Keratinocyte (primary cell): ENCODE results near the gene EAF2. TPM values are rescaled to one million over a fixed set of nuclear protein-coding genes. Genes with fewer than 3 reads are reported as not detected.

ENCODE experiments used
- DNase-seq: peaks from one replicate; pipeline ENCODE4 v3.0.0-alpha.2; 2011; ENCODE audit warnings: low read depth, missing footprints, low spot score
- FAIRE-seq: peaks from 2 replicates; lab custom pipeline; 2011; peaks lifted over from hg19 to GRCh38; lab: Jason Lieb, UNC
- H2AFZ ChIP-seq: 2 replicates; pipeline ENCODE4 v1.6.0; 2012; ENCODE audit warnings: low read length, control low read depth, inconsistent platforms; ENCODE audit not compliant: control insufficient read depth
- H3K27ac ChIP-seq: 2 replicates; pipeline ENCODE4 v1.5.1; 2011; ENCODE audit warnings: low read length; ENCODE audit not compliant: control insufficient read depth, insufficient read depth
- H3K27me3 ChIP-seq: 3 replicates; pipeline ENCODE4 v1.6.0; 2011; ENCODE audit warnings: low read length; ENCODE audit not compliant: control insufficient read depth, insufficient read depth; ENCODE audit errors: extremely low read depth
- H3K36me3 ChIP-seq, 2 experiments: 2 replicates in 1 of 2; 3 replicates in 1 of 2; pipeline ENCODE4 v1.5.1; 2011; ENCODE audit warnings: low read length in 2 of 2, mild to moderate bottlenecking in 1 of 2; ENCODE audit not compliant: control insufficient read depth in 2 of 2, insufficient read depth in 2 of 2; ENCODE audit errors: extremely low read depth in 1 of 2
- H3K4me1 ChIP-seq: 3 replicates; pipeline ENCODE4 v1.5.1; 2011; ENCODE audit warnings: low read length; ENCODE audit not compliant: control insufficient read depth, insufficient read depth; ENCODE audit errors: extremely low read depth
- H3K4me2 ChIP-seq: 3 replicates; pipeline ENCODE4 v1.6.0; 2011; ENCODE audit warnings: low read depth, low read length; ENCODE audit not compliant: control insufficient read depth, insufficient read depth; ENCODE audit errors: extremely low read depth
- H3K4me3 ChIP-seq, 3 experiments: fragments of 200-600 bp in 1 of 3; sonication (generic) in 1 of 3; 2 replicates in 2 of 3; 3 replicates in 1 of 3; pipeline ENCODE4 v1.5.1; 2011 to 2016; ENCODE audit warnings: low read length in 3 of 3, mild to moderate bottlenecking in 3 of 3, control low read depth in 2 of 3, inconsistent platforms in 1 of 3, low read depth in 1 of 3, mixed read lengths in 1 of 3, mixed run types in 1 of 3, moderate library complexity in 1 of 3; ENCODE audit not compliant: control insufficient read depth in 2 of 3, insufficient read depth in 2 of 3; ENCODE audit errors: extremely low read depth in 1 of 3
- H3K79me2 ChIP-seq: 2 replicates; pipeline ENCODE4 v1.6.0; 2012; ENCODE audit warnings: low read length; ENCODE audit not compliant: control insufficient read depth, insufficient read depth
- H3K9ac ChIP-seq: 3 replicates; pipeline ENCODE4 v1.6.0; 2011; ENCODE audit warnings: low read length; ENCODE audit not compliant: control insufficient read depth, insufficient read depth; ENCODE audit errors: extremely low read depth
- H3K9me1 ChIP-seq: 3 replicates; pipeline ENCODE4 v1.6.0; 2011; ENCODE audit warnings: low read length; ENCODE audit not compliant: control insufficient read depth, insufficient read depth; ENCODE audit errors: extremely low read depth
- H3K9me3 ChIP-seq: 2 replicates; pipeline ENCODE4 v1.5.1; 2012; ENCODE audit warnings: low read depth, low read length; ENCODE audit not compliant: control insufficient read depth
- H4K20me1 ChIP-seq: 3 replicates; pipeline ENCODE4 v1.6.0; 2011; ENCODE audit warnings: low read length; ENCODE audit not compliant: control insufficient read depth, insufficient read depth; ENCODE audit errors: extremely low read depth
- EZH2 ChIP-seq: IDR thresholded peaks from one replicate; pipeline ENCODE4 v1.6.1; 2012; ENCODE audit warnings: inconsistent platforms, mild to moderate bottlenecking, low read length, moderate library complexity
- dilution Hi-C: fragments of 300-500 bp; cut with MboI; formaldehyde crosslinking; loops from one replicate; pipeline ENCODE4 v1.7.0; 2020; ENCODE audit warnings: low sequenced_read_pairs; ENCODE audit not compliant: extremely low pct_ligation_motif_present
- polyA plus RNA-seq, 5 experiments: library from polyadenylated mRNA; depleted of rRNA in 3 of 5; stranded (reverse) in 3 of 5; stranded (forward) in 1 of 5; unstranded in 1 of 5; fragments of >200 nt; gene quantifications; 1 replicate in 1 of 5; 2 replicates in 3 of 5; 3 replicates in 1 of 5; pipeline versions ENCODE4 v1.2.1 to v1.2.3, GENCODE V29; 2011 to 2012; ENCODE audit warnings: missing spikeins in 2 of 5, low read depth in 1 of 5, low replicate concordance in 1 of 5
- TF ChIP-seq, protein P1 (sequence below), 3 experiments: IDR thresholded peaks in 1 of 3; conservative IDR thresholded peaks in 1 of 3; optimal IDR thresholded peaks in 1 of 3; 2 replicates in 2 of 3; 3 replicates in 1 of 3; pipeline versions ENCODE3 to v1.5.1; 2011; ENCODE audit warnings: low read length in 3 of 3, mild to moderate bottlenecking in 3 of 3, moderate library complexity in 2 of 3, control low read depth in 1 of 3, inconsistent platforms in 1 of 3; ENCODE audit not compliant: insufficient read depth in 2 of 3; ENCODE audit errors: extremely low read depth in 1 of 3

The EAF2 gene
- polyA plus RNA-seq, 1 donor (not counting 4 experiments of a cell fraction or from before 2014, with no cell fraction given) = 4.4 TPM

DNA sequence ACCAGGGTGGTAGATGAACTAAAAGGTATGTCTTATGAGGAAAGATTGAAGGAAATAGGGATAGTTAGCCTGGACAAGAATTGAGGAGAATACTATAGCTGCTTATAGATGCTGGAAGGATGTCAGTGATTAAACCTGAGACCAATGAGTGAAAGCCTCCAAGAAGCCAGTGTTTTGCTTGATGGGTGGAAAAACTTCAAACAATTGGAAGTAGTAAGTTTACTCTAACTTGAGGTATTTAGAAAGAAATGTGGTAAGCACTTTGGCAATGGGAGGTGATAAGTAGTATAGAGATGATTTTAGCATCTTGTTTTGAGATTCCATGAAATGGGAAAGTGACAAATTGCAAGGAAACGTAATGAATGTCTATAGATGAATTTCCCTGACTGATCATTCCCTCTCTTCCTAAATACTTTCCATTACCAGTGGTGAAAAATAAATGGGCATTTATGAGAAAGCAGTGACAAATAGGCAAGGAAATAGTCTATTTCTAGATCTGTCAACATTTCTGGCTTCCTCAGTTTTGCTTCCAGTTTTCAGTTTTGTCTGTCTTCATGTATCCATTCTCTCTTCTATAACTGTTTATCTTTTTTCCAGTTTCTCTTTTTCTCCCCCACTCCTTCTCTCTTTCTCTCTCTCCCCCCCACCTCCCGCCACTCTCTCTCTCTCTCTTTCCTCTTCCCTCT is 78.4 kb downstream of the EAF2 start:
- no peak for DNase-seq
- FAIRE-seq = no peak
- TF ChIP-seq EZH2 = no peak
- TF ChIP-seq, protein P1, sequence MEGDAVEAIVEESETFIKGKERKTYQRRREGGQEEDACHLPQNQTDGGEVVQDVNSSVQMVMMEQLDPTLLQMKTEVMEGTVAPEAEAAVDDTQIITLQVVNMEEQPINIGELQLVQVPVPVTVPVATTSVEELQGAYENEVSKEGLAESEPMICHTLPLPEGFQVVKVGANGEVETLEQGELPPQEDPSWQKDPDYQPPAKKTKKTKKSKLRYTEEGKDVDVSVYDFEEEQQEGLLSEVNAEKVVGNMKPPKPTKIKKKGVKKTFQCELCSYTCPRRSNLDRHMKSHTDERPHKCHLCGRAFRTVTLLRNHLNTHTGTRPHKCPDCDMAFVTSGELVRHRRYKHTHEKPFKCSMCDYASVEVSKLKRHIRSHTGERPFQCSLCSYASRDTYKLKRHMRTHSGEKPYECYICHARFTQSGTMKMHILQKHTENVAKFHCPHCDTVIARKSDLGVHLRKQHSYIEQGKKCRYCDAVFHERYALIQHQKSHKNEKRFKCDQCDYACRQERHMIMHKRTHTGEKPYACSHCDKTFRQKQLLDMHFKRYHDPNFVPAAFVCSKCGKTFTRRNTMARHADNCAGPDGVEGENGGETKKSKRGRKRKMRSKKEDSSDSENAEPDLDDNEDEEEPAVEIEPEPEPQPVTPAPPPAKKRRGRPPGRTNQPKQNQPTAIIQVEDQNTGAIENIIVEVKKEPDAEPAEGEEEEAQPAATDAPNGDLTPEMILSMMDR (optimal IDR thresholded peaks at IDR 0.05 in 1 of 3, IDR thresholded peaks at IDR 0.05 in 1 of 3, conservative IDR thresholded peaks at IDR 0.05 in 1 of 3; ENCODE audit: extremely low read depth in 1 of 3, insufficient read depth in 2 of 3, low read length in 3 of 3) = no peak
- dilution Hi-C loops = no loop called here
- H3K27ac ChIP-seq = no peak overlapping the region
- no peak overlapping the region for H3K9ac ChIP-seq
- H3K4me1 ChIP-seq = peaks cover 3% of the 10 kb centered on the region
- no peaks in the 10 kb centered on the region for H3K9me3 ChIP-seq
- no peaks in the 10 kb centered on the region for H4K20me1 ChIP-seq
- H3K36me3 ChIP-seq = no peaks in the 10 kb centered on the region
- no peak overlapping the region for H2AFZ ChIP-seq
- no peak overlapping the region for H3K4me2 ChIP-seq
- no peaks in the 10 kb centered on the region for H3K9me1 ChIP-seq
- no peaks in the 10 kb centered on the region for H3K27me3 ChIP-seq
- H3K79me2 ChIP-seq = no peaks in the 10 kb centered on the region
- no peak overlapping the region for H3K4me3 ChIP-seq

GRCh38 chr3:121914081-121914998 is 79.3 kb downstream of the EAF2 start:
- H2AFZ ChIP-seq = no peak overlapping the region

More at GRCh38 chr3:121914081-121914998, 79.3 kb downstream of the EAF2 start:
- Histone ChIP-seq H3K79me2 (no peaks in the 10 kb centered on the region), H3K4me3 (no peak overlapping the region), H3K9me3 (no peaks in the 10 kb centered on the region), H3K36me3 (no peaks in the 10 kb centered on the region), H3K4me1 (peaks cover 12% of the 10 kb centered on the region), H3K27ac (no peak overlapping the region), H3K4me2 (no peak overlapping the region), H4K20me1 (no peaks in the 10 kb centered on the region), H3K27me3 (no peaks in the 10 kb centered on the region), H3K9me1 (no peaks in the 10 kb centered on the region), H3K9ac (no peak overlapping the region)
- dilution Hi-C loops = no loop called here
- DNase-seq = no peak
- FAIRE-seq = no peak
- TF ChIP-seq, protein P1 (optimal IDR thresholded peaks at IDR 0.05 in 1 of 3, IDR thresholded peaks at IDR 0.05 in 1 of 3, conservative IDR thresholded peaks at IDR 0.05 in 1 of 3; ENCODE audit: extremely low read depth in 1 of 3, insufficient read depth in 2 of 3, low read length in 3 of 3) = no peak
- no peak for TF ChIP-seq EZH2
